Astrocyte of the spinal cord (primary cell): ENCODE measurements around the gene ZDHHC8.

Experiments used
- DNase-seq: peaks from one replicate; pipeline ENCODE4 v3.0.0; 2011; ENCODE audit warnings: low read depth, low spot score
- H3K4me3 ChIP-seq: 2 replicates; pipeline ENCODE4 v1.5.1; 2011; ENCODE audit warnings: low read depth, mild to moderate bottlenecking, low read length, moderate library complexity
- CTCF ChIP-seq: IDR thresholded peaks from 2 replicates; pipeline ENCODE4 v1.5.1; 2012; ENCODE audit warnings: low read depth, mild to moderate bottlenecking, low read length, inconsistent platforms
- in situ Hi-C: cut with HindIII; loops from 2 replicates; pipeline ENCODE4 v1.10.0; 2017; ENCODE audit warnings: low sequenced_read_pairs

The ZDHHC8 gene

GRCh38 chr22:20106849-20107237, 24.8 kb upstream of the ZDHHC8 start:
- no peak for TF ChIP-seq CTCF
- DNase-seq: no peak
- in situ Hi-C loops: no loop called here
- H3K4me3 ChIP-seq: no peak overlapping the region

GRCh38 chr22:20107471-20107901, 24.1 kb upstream of the ZDHHC8 start:
- no peak overlapping the region for H3K4me3 ChIP-seq
- in situ Hi-C loops: no loop called here
- DNase-seq: no peak
- no peak for TF ChIP-seq CTCF

GRCh38 chr22:20107951-20108756, 23.4 kb upstream of the ZDHHC8 start:
- in situ Hi-C loops: no loop called here
- no peak for TF ChIP-seq CTCF
- DNase-seq: no peak
- H3K4me3 ChIP-seq: no peak overlapping the region

- no peak for TF ChIP-seq CTCF
- DNase-seq: no peak
- in situ Hi-C loops: no loop called here
- no peak overlapping the region for H3K4me3 ChIP-seq
These were observed 22.8 kb upstream of the ZDHHC8 start for GRCh38 chr22:20108757-20109230.

- no peak overlapping the region for H3K4me3 ChIP-seq
- in situ Hi-C loops: no loop called here
- no peak for DNase-seq
- no peak for TF ChIP-seq CTCF
These were observed 21.9 kb upstream of the ZDHHC8 start for GRCh38 chr22:20109411-20110358.

- H3K4me3 ChIP-seq: no peak overlapping the region
- DNase-seq: no peak
- TF ChIP-seq CTCF: no peak
- in situ Hi-C loops: no loop called here
These were observed 21.1 kb upstream of the ZDHHC8 start for GRCh38 chr22:20110359-20110985.
